HL-60 (cell line): ENCODE results near the gene UNKL.

Experiments
- DNase-seq, 2 experiments: peaks; one replicate each; pipeline ENCODE4 v3.0.0-alpha.2; 2010 to 2020; ENCODE audit warnings: low read depth in 1 of 2, low spot score in 1 of 2
- H3K27ac ChIP-seq: fragments of 250-450 bp; sonication (Bioruptor Pico); replicated peaks from 2 replicates; pipeline ENCODE4 v1.5.1; 2020; ENCODE audit warnings: mild to moderate bottlenecking, moderate library complexity
- H3K27me3 ChIP-seq: fragments of 250-450 bp; sonication (Bioruptor Pico); 2 replicates; pipeline ENCODE4 v1.5.1; 2021; ENCODE audit warnings: mild to moderate bottlenecking, moderate library complexity; ENCODE audit not compliant: insufficient read depth, poor library complexity, severe bottlenecking
- H3K4me3 ChIP-seq: replicated peaks from 2 replicates; pipeline ENCODE4 v1.5.1; 2011; ENCODE audit warnings: mild to moderate bottlenecking, control low read depth, low read length; ENCODE audit not compliant: insufficient read depth
- CTCF ChIP-seq: IDR thresholded peaks from one replicate; pipeline ENCODE4 v1.5.1; 2011; ENCODE audit warnings: low read length, control low read depth, inconsistent platforms; ENCODE audit not compliant: insufficient read depth
- GABPA ChIP-seq: IDR thresholded peaks from 2 replicates; pipeline ENCODE4 v1.6.1; 2012; ENCODE audit warnings: low read depth
- POLR2AphosphoS5 ChIP-seq: IDR thresholded peaks from 2 replicates; pipeline ENCODE4 v1.6.1; 2012; ENCODE audit warnings: low read depth
- REST ChIP-seq: IDR thresholded peaks from 2 replicates; pipeline ENCODE4 v1.6.1; 2012; ENCODE audit warnings: low read depth; ENCODE audit not compliant: insufficient replicate concordance
- SPI1 ChIP-seq: IDR thresholded peaks from 2 replicates; pipeline ENCODE4 v1.6.1; 2012; ENCODE audit warnings: low read depth, mild to moderate bottlenecking, borderline replicate concordance

Gene UNKL

GRCh38 chr16:1319041-1319440, 95.5 kb downstream of the UNKL start:
- Histone ChIP-seq H3K27ac (no peak overlapping the region), H3K4me3 (no peak overlapping the region), H3K27me3 (no peaks in the 10 kb centered on the region)
- no peak for DNase-seq
- TF ChIP-seq POLR2AphosphoS5 = peak; percentile 30; the same call in 1 of the 2 replicates
- no peak for TF ChIP-seq REST
- TF ChIP-seq GABPA = no peak
- TF ChIP-seq SPI1 = no peak
- no peak for TF ChIP-seq CTCF

GRCh38 chr16:1318268-1318545, 96.3 kb downstream of the UNKL start:
- H3K27ac ChIP-seq = no peak overlapping the region
- H3K4me3 ChIP-seq = no peak overlapping the region
- no peaks in the 10 kb centered on the region for H3K27me3 ChIP-seq
- TF ChIP-seq SPI1 (no peak), POLR2AphosphoS5 (no peak; the same call in 1 of the 2 replicates), REST (no peak), CTCF (no peak), GABPA (no peak)
- no peak for DNase-seq

- no peak for DNase-seq
- Histone ChIP-seq H3K4me3 (no peak overlapping the region), H3K27me3 (no peaks in the 10 kb centered on the region), H3K27ac (no peak overlapping the region)
- TF ChIP-seq SPI1 (no peak), POLR2AphosphoS5 (no peak; the same call in 1 of the 2 replicates), GABPA (no peak), CTCF (no peak), REST (no peak)
These were observed 96.8 kb downstream of the UNKL start for GRCh38 chr16:1317479-1318267.
